Stomach (tissue), 4 donors: ENCODE results near the gene OR52K2.

Experiments
- CTCF ChIP-seq, 7 experiments: fragments of 450-650 bp in 4 of 7; fragments of 200-600 bp in 3 of 7; sonication (generic) in 3 of 7; IDR thresholded peaks; one replicate each; pipeline ENCODE4 v1.5.1; 2016 to 2019; ENCODE audit warnings: antibody characterized with exemption in 7 of 7, control low read depth in 2 of 7, mild to moderate bottlenecking in 1 of 7
- EP300 ChIP-seq: sonication (generic); formaldehyde crosslinking; IDR thresholded peaks from one replicate; pipeline ENCODE4 v1.6.1; 2017; ENCODE audit warnings: antibody characterized with exemption
- POLR2A ChIP-seq, 4 donors: fragments of 450-650 bp; IDR thresholded peaks; one replicate each; pipeline ENCODE4 v1.6.1; 2016; ENCODE audit warnings: antibody characterized with exemption in 4 of 4, control low read depth in 2 of 4, mild to moderate bottlenecking in 1 of 4, moderate library complexity in 1 of 4
- POLR2AphosphoS5 ChIP-seq, 3 donors: sonication (generic); formaldehyde crosslinking; IDR thresholded peaks; one replicate each; pipeline ENCODE4 v1.6.1; 2016; ENCODE audit warnings: antibody characterized with exemption in 3 of 3

DNA sequence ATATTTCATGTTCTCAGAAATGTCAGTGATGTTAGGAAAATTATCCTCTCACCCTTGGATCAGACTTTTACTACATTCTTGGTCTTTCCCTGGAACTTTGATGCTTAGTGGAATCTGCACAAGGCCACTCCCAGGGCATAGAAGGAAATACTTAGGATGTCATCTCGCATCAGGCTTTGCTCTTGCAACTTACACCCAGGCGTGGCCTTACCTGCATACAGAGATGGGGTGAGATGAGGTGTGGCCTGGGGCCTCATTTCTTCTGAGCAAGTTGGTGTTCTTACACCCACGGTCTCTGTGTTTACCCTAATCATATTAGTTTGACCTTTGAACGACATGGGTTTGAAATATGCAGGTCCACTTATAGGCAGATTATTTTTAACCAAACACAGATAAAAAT is 19.0 kb upstream of the OR52K2 start:
- TF ChIP-seq POLR2A (IDR thresholded peaks at IDR 0.05): no peak
- no peak for TF ChIP-seq CTCF (IDR thresholded peaks at IDR 0.05)
- no peak for TF ChIP-seq POLR2AphosphoS5 (IDR thresholded peaks at IDR 0.05)
- no peak for TF ChIP-seq EP300
